GM19438 (cell line): ENCODE results near the gene RSBN1.
"Not testable (repeated sequence)": the region's sequence is repeated elsewhere in the genome, so short reads cannot be mapped to it uniquely, and the experiment has no call there.

Source experiments
- ATAC-seq: cut with Tn5 transposase; IDR thresholded peaks from one replicate; pipeline ENCODE4 v1.9.1; 2021; ENCODE audit warnings: low read depth; ENCODE audit not compliant: unreplicated experiment

Gene RSBN1

DNA sequence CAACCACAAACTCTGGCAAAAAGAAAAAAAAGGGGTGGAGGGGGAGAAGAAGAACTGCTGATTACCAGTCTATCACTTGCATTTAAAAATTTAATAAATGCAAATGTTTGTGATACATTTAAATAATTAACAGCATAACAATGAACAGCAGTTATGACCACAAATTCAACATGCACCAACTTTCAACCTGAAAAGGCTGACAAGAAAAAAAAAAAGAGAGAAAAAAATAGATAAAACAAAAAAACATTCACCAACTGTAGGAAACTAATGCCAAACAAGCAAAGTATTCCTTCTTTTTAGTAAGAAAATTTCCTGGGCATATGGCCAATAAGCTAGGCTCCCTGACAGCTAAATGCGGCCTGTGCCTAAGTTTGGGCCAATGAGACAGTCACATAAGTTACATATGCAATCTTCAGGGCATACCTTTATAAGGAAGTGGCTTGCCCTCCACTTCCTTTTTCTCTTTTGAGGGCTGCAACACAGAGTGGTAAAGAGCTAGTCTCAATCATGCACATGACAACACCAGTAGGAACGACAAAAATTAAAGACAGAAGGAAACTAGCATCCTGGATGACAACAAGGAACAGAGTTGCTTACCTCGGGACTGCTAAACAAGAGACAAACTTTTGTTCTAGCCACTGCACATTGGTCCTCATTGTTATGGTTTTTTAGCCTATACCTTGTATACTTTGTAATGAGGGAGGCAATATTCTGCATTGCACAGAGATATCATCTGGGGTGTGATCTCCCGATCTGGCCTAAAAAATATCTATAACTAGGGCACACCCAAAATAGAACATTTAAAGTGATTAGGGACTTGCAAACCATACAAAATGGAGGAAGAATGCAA lies 28.8 kb downstream of the RSBN1 start:
- peak; percentile 70 for ATAC-seq

DNA sequence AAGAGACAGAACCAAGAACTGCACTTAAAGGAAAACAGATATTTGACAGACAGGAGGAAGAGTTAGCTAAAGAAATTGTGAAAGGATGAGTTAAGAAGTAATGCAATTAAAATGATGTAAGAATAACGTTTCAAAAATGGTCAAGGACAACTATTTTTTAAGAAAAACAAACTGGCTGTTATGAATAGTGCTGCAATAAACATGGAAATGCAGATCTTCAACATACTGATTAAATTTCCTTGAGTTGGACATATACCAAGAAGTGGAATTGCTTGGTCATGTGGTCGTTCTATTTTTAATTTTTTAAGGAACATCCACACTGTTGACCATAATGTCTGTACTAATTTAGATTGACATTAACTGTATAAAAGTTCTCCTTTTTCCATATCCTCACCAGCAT lies 29.9 kb downstream of the RSBN1 start:
- ATAC-seq, result no peak

DNA sequence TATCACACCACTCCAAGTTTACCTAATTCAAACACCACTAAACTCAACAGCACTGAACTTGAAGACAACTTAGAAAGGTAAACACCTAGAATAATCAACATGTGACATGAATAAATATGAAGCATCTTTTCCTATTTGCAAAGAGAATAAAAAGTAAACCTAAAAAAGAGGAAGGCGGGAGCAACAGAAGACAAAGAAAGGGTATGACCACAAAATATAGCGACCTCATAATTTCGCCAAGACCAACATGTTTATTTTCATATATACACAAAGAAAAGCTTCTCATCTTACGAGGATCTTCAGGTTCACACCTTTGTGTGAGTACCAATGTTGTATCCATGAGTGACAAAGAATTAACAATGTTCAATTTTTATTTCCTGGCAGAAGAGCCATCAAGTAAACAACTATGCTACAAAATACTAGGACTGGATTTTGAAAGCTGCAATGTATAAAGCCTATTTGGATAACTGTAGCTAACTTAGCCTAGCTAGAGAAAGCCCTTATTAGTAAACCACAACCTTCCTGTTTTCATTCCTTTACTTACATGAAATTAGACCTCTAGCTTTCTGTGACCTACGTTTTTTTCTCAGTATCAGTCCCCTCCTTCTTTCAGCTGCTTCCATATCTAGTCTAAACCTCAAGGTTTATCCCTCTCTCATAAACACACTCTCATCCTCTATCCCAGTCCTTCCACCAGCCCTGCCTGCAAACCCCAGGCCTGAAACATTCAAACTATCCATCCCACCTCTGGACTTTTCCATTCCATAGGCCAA lies 31.7 kb downstream of the RSBN1 start:
- ATAC-seq, result peak; percentile 73

DNA sequence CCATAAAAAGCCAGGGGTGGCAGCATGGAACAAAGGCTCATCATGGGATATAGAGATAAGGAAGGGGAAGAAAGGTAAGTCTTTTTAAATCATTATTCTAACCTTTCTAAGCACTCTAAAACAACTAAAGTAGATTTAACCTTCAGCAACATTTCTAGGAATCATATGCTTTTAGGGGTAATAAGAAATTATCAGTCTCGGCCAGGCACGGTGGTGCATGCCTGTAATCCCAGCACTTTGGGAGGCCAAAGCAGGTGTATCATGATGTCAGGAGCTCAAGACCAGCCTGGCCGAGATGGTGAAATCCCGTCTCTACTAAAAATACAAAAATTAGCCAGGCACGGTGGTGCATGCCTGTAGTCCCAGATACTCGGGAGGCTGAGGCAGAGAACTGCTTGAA lies 32.7 kb downstream of the RSBN1 start:
- no peak for ATAC-seq

GRCh38 chr1:113777561-113777960 lies 34.7 kb downstream of the RSBN1 start:
- ATAC-seq, result no peak

- no peak for ATAC-seq
Observed at GRCh38 chr1:113770031-113770430, 42.2 kb downstream of the RSBN1 start.

DNA sequence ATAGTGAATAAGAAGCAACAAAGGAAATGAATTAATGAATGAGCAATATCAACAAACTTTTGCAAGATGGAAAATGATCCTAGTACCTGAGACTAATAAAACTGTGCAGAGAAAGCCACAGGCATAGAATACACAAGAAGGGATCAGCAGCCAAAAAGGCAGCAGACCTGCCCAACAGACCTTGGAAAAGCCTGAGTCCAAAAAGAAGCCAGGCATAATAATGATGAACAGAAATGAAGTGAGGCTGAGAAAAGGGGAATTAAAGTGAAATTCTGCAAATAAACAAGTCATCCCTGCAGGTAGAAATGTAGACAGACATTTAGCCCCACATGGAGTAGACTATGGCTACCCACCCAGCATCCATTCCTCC lies 42.7 kb downstream of the RSBN1 start:
- no peak for ATAC-seq

GRCh38 chr1:113768916-113769600 lies 43.2 kb downstream of the RSBN1 start:
- ATAC-seq, result no peak

GRCh38 chr1:113765306-113766230 lies 46.7 kb downstream of the RSBN1 start:
- no peak for ATAC-seq

- ATAC-seq, result no peak
Observed at GRCh38 chr1:113763661-113764060, 48.6 kb downstream of the RSBN1 start.

DNA sequence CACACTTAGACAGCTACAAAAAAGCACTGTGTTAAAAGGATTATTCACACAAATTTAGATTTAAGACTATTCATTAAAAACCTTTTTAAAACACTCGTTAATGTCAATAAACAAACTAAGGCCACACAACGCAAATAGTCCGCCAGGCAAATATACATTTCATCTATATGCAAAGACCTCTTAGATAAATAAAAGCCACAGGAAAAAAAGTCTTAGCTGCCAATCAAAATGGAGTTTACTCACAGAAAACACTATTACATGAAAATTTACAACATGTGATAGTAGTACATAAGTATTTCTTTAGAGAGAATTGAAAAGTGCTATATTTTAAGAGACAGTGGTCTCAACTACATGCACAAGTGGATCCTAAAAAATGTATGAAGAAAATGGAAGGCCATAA lies 50.3 kb downstream of the RSBN1 start:
- ATAC-seq, result no peak

- ATAC-seq, result no peak
Observed at GRCh38 chr1:113760102-113761080, 51.9 kb downstream of the RSBN1 start.

DNA sequence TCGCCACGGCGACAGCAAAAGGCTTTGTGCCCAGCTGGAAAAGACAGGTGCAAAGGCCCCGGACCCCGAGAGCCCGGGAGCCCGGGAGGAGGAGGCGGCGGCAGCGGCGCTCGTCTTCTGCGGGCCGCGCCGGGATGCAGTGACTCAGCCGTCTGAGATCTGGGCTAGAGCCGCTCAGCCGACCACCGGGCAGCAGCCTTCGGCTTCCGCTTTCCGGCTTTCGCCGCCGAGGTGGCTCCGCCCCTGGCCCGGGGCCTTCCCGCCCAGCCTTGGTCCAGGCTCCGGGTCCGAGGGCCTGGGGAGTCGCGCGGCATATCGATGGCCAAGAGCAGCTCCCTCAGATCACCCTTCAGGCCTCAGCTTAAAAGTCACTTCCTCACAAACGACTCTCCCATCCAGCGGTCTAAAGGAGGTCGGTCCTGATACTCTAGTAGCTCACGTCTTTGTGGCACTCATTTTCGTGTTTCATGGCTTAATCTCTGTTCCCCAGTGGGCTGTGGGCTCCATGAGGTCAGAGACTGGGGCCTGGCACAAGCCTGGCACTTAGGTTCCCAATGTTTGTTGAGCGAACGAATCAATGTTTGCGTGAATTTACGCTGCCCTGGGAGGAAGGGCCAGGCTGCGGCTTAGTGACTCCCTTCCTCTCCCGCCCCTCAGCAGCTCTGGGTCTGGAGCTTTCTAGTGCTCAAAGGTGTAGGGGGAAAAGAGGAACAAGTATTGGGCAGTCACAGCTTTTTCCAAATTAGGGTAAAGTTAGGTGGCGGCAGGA lies 52.8 kb downstream of the RSBN1 start, which contains the start of gene PHTF1:
PHTF1 (minus strand) TSS at position 154 of the 769 bp plus-strand sequence. CDS start 783 bp downstream, outside the sequence.
- ATAC-seq, result peak; percentile 78

GRCh38 chr1:113758631-113759332 lies 53.5 kb downstream of the RSBN1 start:
- peak; percentile 59 for ATAC-seq

GRCh38 chr1:113756461-113756860 lies 55.8 kb downstream of the RSBN1 start:
- ATAC-seq, result no peak

DNA sequence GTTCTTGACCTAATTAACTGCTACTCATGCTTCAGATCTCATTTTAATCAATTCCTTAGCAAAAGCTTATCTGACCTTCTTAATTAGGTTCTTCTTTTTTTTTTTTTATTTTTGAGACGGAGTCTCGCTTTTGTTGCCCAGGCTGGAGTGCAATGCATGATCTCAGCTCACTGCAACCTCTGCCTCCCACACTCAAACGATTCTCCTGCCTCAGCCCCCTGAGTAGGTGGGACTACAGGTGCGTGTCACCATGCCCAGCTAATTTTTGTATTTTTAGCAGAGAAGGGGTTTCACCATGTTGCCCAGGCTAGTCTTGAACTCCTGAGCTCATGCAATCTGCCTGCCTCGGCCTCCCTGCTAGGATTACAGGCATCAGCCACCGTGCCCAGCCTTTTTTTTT lies 58.9 kb downstream of the RSBN1 start:
- ATAC-seq, result not testable (repeated sequence)

DNA sequence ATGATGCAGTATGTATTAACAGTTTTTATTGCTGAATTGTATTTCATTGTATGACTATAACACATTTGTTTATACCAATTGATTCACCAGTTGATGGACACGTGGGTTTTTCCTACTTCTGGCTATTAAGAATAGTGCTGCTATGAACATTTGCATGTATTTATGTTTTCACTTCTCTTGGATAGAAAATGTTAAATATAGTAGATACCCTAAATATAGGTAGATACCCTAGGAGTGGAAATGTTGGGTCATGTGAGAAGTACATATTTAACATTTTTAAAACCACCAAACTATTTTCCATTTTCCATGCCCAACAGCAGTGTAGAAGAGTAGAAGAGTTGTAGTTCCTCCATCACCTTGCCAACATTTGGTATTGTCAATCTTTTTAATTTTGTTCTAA lies 60.8 kb downstream of the RSBN1 start:
- ATAC-seq, result no peak

DNA sequence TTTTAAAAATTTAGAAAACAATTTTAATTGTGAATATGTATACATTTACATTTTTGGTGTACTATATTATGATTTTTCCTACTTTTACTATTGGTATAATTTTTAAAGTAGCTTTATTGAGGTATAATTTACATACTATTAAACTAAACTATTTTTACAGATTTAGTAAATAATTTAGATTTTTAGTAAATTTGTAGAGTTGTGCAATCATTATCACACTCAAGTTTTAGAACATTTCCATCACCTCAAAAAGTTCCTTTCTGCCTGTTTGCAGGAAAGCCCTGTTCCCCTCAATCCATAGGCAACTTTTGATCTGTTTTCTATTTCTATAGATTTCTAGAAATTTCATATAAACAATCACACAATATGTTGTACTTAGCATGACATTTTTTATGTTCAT lies 61.2 kb downstream of the RSBN1 start:
- no peak for ATAC-seq
